ENCODE results near the gene JRKL.
A peak's percentile ranks its signal among the peaks of the same experiment; 100 is the strongest.

The JRKL gene

GRCh38 chr11:96366024-96366423, 23.8 kb upstream of the JRKL start:
- Histone ChIP-seq H3K4me3 (ENCODE audit: low read depth, low read length) (no peak overlapping the region), H3K27me3 (ENCODE audit: control insufficient read depth, insufficient read depth, low read length) (no peaks in the 10 kb centered on the region), H3K9ac (ENCODE audit: low read depth, low read length) (no peak overlapping the region), H3K9me3 (ENCODE audit: control insufficient read depth, insufficient read depth, low read length) (no peaks in the 10 kb centered on the region), H3K4me1 (ENCODE audit: control insufficient read depth, insufficient read depth, low read length) (no peaks in the 10 kb centered on the region), H3K36me3 (ENCODE audit: control insufficient read depth, insufficient read depth, low read length) (no peaks in the 10 kb centered on the region)

DNA sequence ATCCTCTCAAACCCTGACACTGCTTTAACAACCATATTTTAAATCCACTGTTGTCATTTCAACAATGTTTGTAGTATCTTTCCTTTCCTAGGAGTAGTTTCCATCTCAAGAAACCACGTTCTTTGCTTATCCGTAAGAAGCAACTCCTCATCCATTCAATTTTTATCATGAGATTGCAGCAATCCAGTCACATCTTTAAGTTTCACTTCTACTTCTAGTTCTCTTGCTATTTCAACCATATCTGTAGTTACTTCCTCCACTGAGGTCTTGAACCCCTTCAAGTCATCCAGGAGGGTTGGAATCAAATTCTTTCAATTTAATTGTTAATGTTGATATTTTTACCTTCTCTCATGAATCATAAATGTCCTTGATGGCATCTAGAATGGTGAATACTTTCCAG, 22.5 kb upstream of the JRKL start:
- no peaks in the 10 kb centered on the region for H3K27me3 ChIP-seq (ENCODE audit: control insufficient read depth, insufficient read depth, low read length)
- no peaks in the 10 kb centered on the region for H3K9me3 ChIP-seq (ENCODE audit: control insufficient read depth, insufficient read depth, low read length)
- H3K4me3 ChIP-seq (ENCODE audit: low read depth, low read length), result no peak overlapping the region
- H3K4me1 ChIP-seq (ENCODE audit: control insufficient read depth, insufficient read depth, low read length), result no peaks in the 10 kb centered on the region
- no peak overlapping the region for H3K9ac ChIP-seq (ENCODE audit: low read depth, low read length)
- H3K36me3 ChIP-seq (ENCODE audit: control insufficient read depth, insufficient read depth, low read length), result no peaks in the 10 kb centered on the region

DNA sequence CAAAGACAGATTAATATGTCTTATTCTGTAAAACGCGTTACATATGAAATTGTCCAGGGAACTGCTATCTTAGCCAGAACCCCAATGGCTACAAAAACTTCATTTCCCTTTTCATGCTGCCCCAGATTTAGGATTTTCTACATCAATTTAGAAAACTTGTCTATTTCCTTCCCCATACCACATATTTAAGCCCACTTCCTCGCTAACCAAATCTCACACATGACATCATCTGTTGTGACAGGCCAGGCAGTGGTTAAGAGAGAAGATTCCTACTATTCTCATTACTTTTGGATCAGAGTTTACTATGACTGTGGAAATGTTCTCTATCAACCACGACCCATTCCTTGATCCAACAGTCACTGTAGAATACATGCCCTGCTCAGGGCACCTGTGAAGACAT, 16.0 kb upstream of the JRKL start:
- H3K27me3 ChIP-seq (ENCODE audit: control insufficient read depth, insufficient read depth, low read length), result no peaks in the 10 kb centered on the region
- H3K36me3 ChIP-seq (ENCODE audit: control insufficient read depth, insufficient read depth, low read length), result no peaks in the 10 kb centered on the region
- no peak overlapping the region for H3K9ac ChIP-seq (ENCODE audit: low read depth, low read length)
- H3K9me3 ChIP-seq (ENCODE audit: control insufficient read depth, insufficient read depth, low read length), result no peaks in the 10 kb centered on the region
- H3K4me1 ChIP-seq (ENCODE audit: control insufficient read depth, insufficient read depth, low read length), result no peaks in the 10 kb centered on the region
- no peak overlapping the region for H3K4me3 ChIP-seq (ENCODE audit: low read depth, low read length)

GRCh38 chr11:96376796-96377195, 13.0 kb upstream of the JRKL start:
- Histone ChIP-seq H3K9ac (ENCODE audit: low read depth, low read length) (no peak overlapping the region), H3K27me3 (ENCODE audit: control insufficient read depth, insufficient read depth, low read length) (no peaks in the 10 kb centered on the region), H3K9me3 (ENCODE audit: control insufficient read depth, insufficient read depth, low read length) (no peaks in the 10 kb centered on the region), H3K4me1 (ENCODE audit: control insufficient read depth, insufficient read depth, low read length) (no peaks in the 10 kb centered on the region), H3K36me3 (ENCODE audit: control insufficient read depth, insufficient read depth, low read length) (no peaks in the 10 kb centered on the region), H3K4me3 (ENCODE audit: low read depth, low read length) (no peak overlapping the region)

- Histone ChIP-seq H3K4me3 (ENCODE audit: low read depth, low read length) (no peak overlapping the region), H3K36me3 (ENCODE audit: control insufficient read depth, insufficient read depth, low read length) (no peaks in the 10 kb centered on the region), H3K9ac (ENCODE audit: low read depth, low read length) (no peak overlapping the region), H3K9me3 (ENCODE audit: control insufficient read depth, insufficient read depth, low read length) (no peaks in the 10 kb centered on the region), H3K4me1 (ENCODE audit: control insufficient read depth, insufficient read depth, low read length) (peaks cover 3% of the 10 kb centered on the region), H3K27me3 (ENCODE audit: control insufficient read depth, insufficient read depth, low read length) (no peaks in the 10 kb centered on the region)
These were observed 5.7 kb upstream of the JRKL start for GRCh38 chr11:96384156-96384555.

DNA sequence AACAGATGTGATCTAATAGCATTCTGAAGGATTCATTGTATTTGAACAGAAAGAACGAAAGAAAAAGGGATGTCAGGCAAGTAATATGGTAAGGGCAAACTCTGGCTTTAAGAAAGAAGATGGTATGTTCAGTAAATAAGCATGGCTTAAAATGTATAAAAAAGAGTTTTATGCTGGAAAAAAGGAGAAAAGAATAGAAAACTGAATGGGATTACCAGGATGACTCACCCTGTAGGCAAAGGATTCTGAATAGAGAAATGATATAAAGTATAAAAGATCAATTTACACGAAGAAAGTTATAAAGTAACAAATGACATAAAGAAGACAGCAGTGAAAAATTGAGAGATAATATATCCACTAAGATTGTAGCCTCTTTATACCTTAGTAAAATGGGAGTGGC, 4.6 kb upstream of the JRKL start:
- no peaks in the 10 kb centered on the region for H3K36me3 ChIP-seq (ENCODE audit: control insufficient read depth, insufficient read depth, low read length)
- no peak overlapping the region for H3K4me3 ChIP-seq (ENCODE audit: low read depth, low read length)

GRCh38 chr11:96388891-96389719, 708 bp upstream of the JRKL start:
- Histone ChIP-seq H3K27me3 (ENCODE audit: control insufficient read depth, insufficient read depth, low read length) (no peaks in the 10 kb centered on the region), H3K36me3 (ENCODE audit: control insufficient read depth, insufficient read depth, low read length) (no peaks in the 10 kb centered on the region), H3K4me1 (ENCODE audit: control insufficient read depth, insufficient read depth, low read length) (peaks cover 3% of the 10 kb centered on the region), H3K4me3 (ENCODE audit: low read depth, low read length) (peak overlapping the region; percentile 86), H3K9ac (ENCODE audit: low read depth, low read length) (peak overlapping the region; percentile 76), H3K9me3 (ENCODE audit: control insufficient read depth, insufficient read depth, low read length) (no peaks in the 10 kb centered on the region)

More for the DNA sequence above, 4.6 kb upstream of the JRKL start:
- no peaks in the 10 kb centered on the region for H3K9me3 ChIP-seq (ENCODE audit: control insufficient read depth, insufficient read depth, low read length)
- peaks cover 3% of the 10 kb centered on the region for H3K4me1 ChIP-seq (ENCODE audit: control insufficient read depth, insufficient read depth, low read length)
- H3K27me3 ChIP-seq (ENCODE audit: control insufficient read depth, insufficient read depth, low read length), result no peaks in the 10 kb centered on the region
- no peak overlapping the region for H3K9ac ChIP-seq (ENCODE audit: low read depth, low read length)

DNA sequence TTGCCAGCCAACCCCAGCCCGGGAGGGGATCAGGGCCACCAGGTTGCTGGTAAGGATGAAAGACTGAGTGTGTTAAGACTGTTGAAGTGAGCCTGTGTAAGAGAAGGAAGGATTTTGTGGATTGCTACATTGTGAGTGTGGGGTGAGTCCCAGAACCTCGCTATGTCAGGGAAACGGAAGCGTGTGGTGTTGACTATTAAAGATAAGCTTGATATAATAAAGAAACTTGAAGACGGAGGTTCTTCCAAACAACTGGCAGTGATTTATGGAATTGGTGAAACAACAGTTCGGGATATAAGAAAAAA, 627 bp downstream of the JRKL start:
- no peak overlapping the region for H3K9ac ChIP-seq (ENCODE audit: low read depth, low read length)
- peak overlapping the region; percentile 86 for H3K4me3 ChIP-seq (ENCODE audit: low read depth, low read length)
- H3K27me3 ChIP-seq (ENCODE audit: control insufficient read depth, insufficient read depth, low read length), result no peaks in the 10 kb centered on the region
- H3K9me3 ChIP-seq (ENCODE audit: control insufficient read depth, insufficient read depth, low read length), result no peaks in the 10 kb centered on the region
- H3K36me3 ChIP-seq (ENCODE audit: control insufficient read depth, insufficient read depth, low read length), result no peaks in the 10 kb centered on the region
- peaks cover 3% of the 10 kb centered on the region for H3K4me1 ChIP-seq (ENCODE audit: control insufficient read depth, insufficient read depth, low read length)

DNA sequence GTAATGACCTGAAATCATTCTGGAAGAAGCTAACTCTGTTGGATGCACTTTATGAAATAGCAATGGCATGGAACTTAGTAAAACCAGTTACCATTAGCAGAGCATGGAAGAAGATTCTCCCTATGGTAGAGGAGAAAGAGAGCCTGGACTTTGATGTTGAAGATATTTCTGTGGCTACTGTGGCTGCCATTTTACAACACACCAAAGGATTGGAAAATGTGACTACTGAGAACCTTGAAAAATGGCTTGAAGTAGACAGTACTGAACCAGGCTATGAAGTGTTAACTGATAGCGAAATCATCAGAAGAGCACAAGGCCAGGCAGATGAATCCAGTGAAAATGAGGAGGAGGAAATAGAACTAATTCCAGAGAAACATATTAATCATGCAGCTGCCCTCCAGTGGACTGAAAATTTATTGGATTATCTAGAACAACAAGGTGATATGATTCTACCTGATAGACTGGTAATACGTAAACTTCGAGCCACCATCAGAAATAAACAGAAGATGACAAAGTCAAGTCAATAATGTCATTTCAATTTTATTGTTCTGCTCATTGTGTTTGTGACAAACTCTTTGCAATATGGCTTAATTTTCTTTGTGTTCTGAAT, 2.0 kb downstream of the JRKL start:
- Histone ChIP-seq H3K27me3 (ENCODE audit: control insufficient read depth, insufficient read depth, low read length) (no peaks in the 10 kb centered on the region), H3K9me3 (ENCODE audit: control insufficient read depth, insufficient read depth, low read length) (no peaks in the 10 kb centered on the region), H3K4me3 (ENCODE audit: low read depth, low read length) (no peak overlapping the region), H3K4me1 (ENCODE audit: control insufficient read depth, insufficient read depth, low read length) (peaks cover 3% of the 10 kb centered on the region), H3K9ac (ENCODE audit: low read depth, low read length) (no peak overlapping the region), H3K36me3 (ENCODE audit: control insufficient read depth, insufficient read depth, low read length) (no peaks in the 10 kb centered on the region)

- Histone ChIP-seq H3K9ac (ENCODE audit: low read depth, low read length) (no peak overlapping the region), H3K9me3 (ENCODE audit: control insufficient read depth, insufficient read depth, low read length) (no peaks in the 10 kb centered on the region), H3K27me3 (ENCODE audit: control insufficient read depth, insufficient read depth, low read length) (no peaks in the 10 kb centered on the region), H3K4me3 (ENCODE audit: low read depth, low read length) (no peak overlapping the region), H3K36me3 (ENCODE audit: control insufficient read depth, insufficient read depth, low read length) (no peaks in the 10 kb centered on the region), H3K4me1 (ENCODE audit: control insufficient read depth, insufficient read depth, low read length) (no peaks in the 10 kb centered on the region)
These were observed 4.0 kb downstream of the JRKL start for GRCh38 chr11:96393753-96394348.

DNA sequence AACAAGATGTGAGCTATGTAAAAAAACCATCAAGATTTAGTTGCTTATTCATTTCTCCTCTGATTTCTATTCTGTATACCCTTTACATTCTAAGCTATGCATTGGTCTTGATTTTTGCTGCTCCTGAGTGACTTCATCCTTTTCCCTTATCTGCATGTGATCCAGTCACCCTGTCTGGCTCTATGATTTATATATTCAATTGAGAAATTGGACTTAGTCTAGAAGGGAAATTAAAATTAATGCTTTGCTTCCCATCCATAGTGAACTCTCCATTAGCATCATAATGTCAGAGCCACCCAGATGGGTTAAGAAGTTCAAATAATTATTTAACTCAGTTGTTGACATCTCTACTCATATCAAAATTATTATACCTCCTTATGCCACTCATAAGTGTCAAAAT, 5.0 kb downstream of the JRKL start:
- no peaks in the 10 kb centered on the region for H3K36me3 ChIP-seq (ENCODE audit: control insufficient read depth, insufficient read depth, low read length)
- H3K9ac ChIP-seq (ENCODE audit: low read depth, low read length), result no peak overlapping the region
- H3K27me3 ChIP-seq (ENCODE audit: control insufficient read depth, insufficient read depth, low read length), result no peaks in the 10 kb centered on the region
- H3K4me3 ChIP-seq (ENCODE audit: low read depth, low read length), result no peak overlapping the region
- no peaks in the 10 kb centered on the region for H3K9me3 ChIP-seq (ENCODE audit: control insufficient read depth, insufficient read depth, low read length)
- no peaks in the 10 kb centered on the region for H3K4me1 ChIP-seq (ENCODE audit: control insufficient read depth, insufficient read depth, low read length)

GRCh38 chr11:96396637-96397036, 6.8 kb downstream of the JRKL start:
- H3K27me3 ChIP-seq (ENCODE audit: control insufficient read depth, insufficient read depth, low read length), result no peaks in the 10 kb centered on the region
- no peak overlapping the region for H3K9ac ChIP-seq (ENCODE audit: low read depth, low read length)
- no peak overlapping the region for H3K4me3 ChIP-seq (ENCODE audit: low read depth, low read length)
- no peaks in the 10 kb centered on the region for H3K4me1 ChIP-seq (ENCODE audit: control insufficient read depth, insufficient read depth, low read length)
- H3K36me3 ChIP-seq (ENCODE audit: control insufficient read depth, insufficient read depth, low read length), result no peaks in the 10 kb centered on the region
- H3K9me3 ChIP-seq (ENCODE audit: control insufficient read depth, insufficient read depth, low read length), result no peaks in the 10 kb centered on the region
